T1000 (cell line): ENCODE measurements around the gene SOAT2.
"Not testable (repeated sequence)": the region's sequence is repeated elsewhere in the genome, so short reads cannot be mapped to it uniquely, and the experiment has no call there.

ENCODE experiments used
- DNase-seq: peaks from one replicate; lab custom pipeline; 2025; ENCODE audit warnings: mixed read lengths; lab: John Stamatoyannopoulos, UW

The SOAT2 gene

GRCh38 chr12:53086361-53086760 lies 16.9 kb upstream of the SOAT2 start:
- no peak for DNase-seq

GRCh38 chr12:53090105-53090504 lies 13.2 kb upstream of the SOAT2 start:
- no peak for DNase-seq

GRCh38 chr12:53090554-53090953 lies 12.7 kb upstream of the SOAT2 start:
- DNase-seq = no peak

- DNase-seq = no peak
These were observed 11.5 kb upstream of the SOAT2 start for GRCh38 chr12:53091756-53092155.

- DNase-seq = no peak
These were observed 9.4 kb upstream of the SOAT2 start for GRCh38 chr12:53093777-53094393.

GRCh38 chr12:53094394-53094787 lies 8.9 kb upstream of the SOAT2 start:
- DNase-seq = no peak

GRCh38 chr12:53094796-53095595 lies 8.3 kb upstream of the SOAT2 start:
- DNase-seq = not testable (repeated sequence)

- DNase-seq = not testable (repeated sequence)
These were observed 7.7 kb upstream of the SOAT2 start for GRCh38 chr12:53095596-53095895.

- DNase-seq = peak; percentile 70
These were observed 7.1 kb upstream of the SOAT2 start for GRCh38 chr12:53096089-53096741.

GRCh38 chr12:53096759-53097158 lies 6.5 kb upstream of the SOAT2 start:
- DNase-seq = no peak

- DNase-seq = no peak
These were observed 6.1 kb upstream of the SOAT2 start for GRCh38 chr12:53097207-53097563.

- peak; percentile 63 for DNase-seq
These were observed 5.5 kb upstream of the SOAT2 start, which contains the start of gene IGFBP6 for GRCh38 chr12:53097564-53098353. IGFBP6 (plus strand) TSS chr12:53097667; CDS start chr12:53097718, 51 bp downstream.

GRCh38 chr12:53098354-53098981 lies 4.8 kb upstream of the SOAT2 start:
- DNase-seq = peak; percentile 52

GRCh38 chr12:53099071-53099882 lies 4.0 kb upstream of the SOAT2 start:
- DNase-seq = peak; percentile 90

- no peak for DNase-seq
These were observed 2.7 kb upstream of the SOAT2 start for GRCh38 chr12:53100466-53101151.

- DNase-seq = no peak
These were observed 2.0 kb upstream of the SOAT2 start for GRCh38 chr12:53101266-53101665.

GRCh38 chr12:53101931-53102781 lies 1.1 kb upstream of the SOAT2 start:
- no peak for DNase-seq

- no peak for DNase-seq
These were observed 597 bp downstream of the SOAT2 start for GRCh38 chr12:53103860-53104305.

GRCh38 chr12:53105256-53105655 lies 2.0 kb downstream of the SOAT2 start:
- DNase-seq = no peak
